T-helper 2 cell treated with Interferon-gamma antibody and Interleukin-4, amounts not matched to agents 5 μg/mL and 100 μg/mL, for 36 hours (primary cell): Measurements from ENCODE around the gene MST1.
"Not testable (repeated sequence)": the region's sequence is repeated elsewhere in the genome, so short reads cannot be mapped to it uniquely, and the experiment has no call there.

Source experiments
- DNase-seq: peaks from one replicate; pipeline ENCODE4 v3.0.0; 2021; ENCODE audit warnings: low spot score
- H3K27ac Mint-ChIP-seq: one replicate; pipeline ENCODE4 v1.8.0; 2021; ENCODE audit warnings: mild to moderate bottlenecking, mixed read lengths
- H3K27me3 Mint-ChIP-seq: one replicate; pipeline ENCODE4 v1.8.0; 2021; ENCODE audit warnings: low read depth, mixed read lengths
- H3K36me3 Mint-ChIP-seq: one replicate; pipeline ENCODE4 v1.8.0; 2021; ENCODE audit warnings: low read depth, mixed read lengths
- H3K4me1 Mint-ChIP-seq: one replicate; pipeline ENCODE4 v1.8.0; 2021; ENCODE audit warnings: low read depth, mixed read lengths
- H3K4me3 Mint-ChIP-seq: one replicate; pipeline ENCODE4 v1.8.0; 2022; ENCODE audit warnings: mild to moderate bottlenecking, moderate library complexity, mixed read lengths
- H3K9me3 Mint-ChIP-seq: one replicate; pipeline ENCODE4 v1.8.0; 2021; ENCODE audit warnings: mixed read lengths

The MST1 gene

GRCh38 chr3:49700453-49701128 lies 11.3 kb upstream of the MST1 start:
- H3K36me3 Mint-ChIP-seq, result peaks cover 5% of the 10 kb centered on the region
- no peaks in the 10 kb centered on the region for H3K9me3 Mint-ChIP-seq
- H3K27ac Mint-ChIP-seq, result no peak overlapping the region
- no peak overlapping the region for H3K4me3 Mint-ChIP-seq
- H3K4me1 Mint-ChIP-seq, result no peaks in the 10 kb centered on the region
- no peak for DNase-seq
- no peaks in the 10 kb centered on the region for H3K27me3 Mint-ChIP-seq

- H3K4me1 Mint-ChIP-seq, result no peaks in the 10 kb centered on the region
- H3K27ac Mint-ChIP-seq, result no peak overlapping the region
Measured at GRCh38 chr3:49700014-49700413, 10.7 kb upstream of the MST1 start.

GRCh38 chr3:49699281-49699979 lies 10.2 kb upstream of the MST1 start:
- no peaks in the 10 kb centered on the region for H3K4me1 Mint-ChIP-seq
- no peak overlapping the region for H3K4me3 Mint-ChIP-seq
- H3K9me3 Mint-ChIP-seq, result no peaks in the 10 kb centered on the region
- H3K36me3 Mint-ChIP-seq, result peaks cover 5% of the 10 kb centered on the region
- H3K27me3 Mint-ChIP-seq, result no peaks in the 10 kb centered on the region
- no peak overlapping the region for H3K27ac Mint-ChIP-seq
- DNase-seq, result no peak

More at GRCh38 chr3:49700014-49700413, 10.7 kb upstream of the MST1 start:
- Mint-ChIP-seq H3K9me3 (no peaks in the 10 kb centered on the region), H3K27me3 (no peaks in the 10 kb centered on the region), H3K4me3 (no peak overlapping the region), H3K36me3 (peaks cover 5% of the 10 kb centered on the region)
- no peak for DNase-seq

- H3K4me1 Mint-ChIP-seq, H3K27ac Mint-ChIP-seq: not testable (repeated sequence)
Measured at GRCh38 chr3:49695350-49696015, 6.2 kb upstream of the MST1 start.

GRCh38 chr3:49694409-49695070 lies 5.3 kb upstream of the MST1 start:
- H3K36me3 Mint-ChIP-seq, H3K4me3 Mint-ChIP-seq, H3K9me3 Mint-ChIP-seq, DNase-seq, H3K27me3 Mint-ChIP-seq, H3K27ac Mint-ChIP-seq: not testable (repeated sequence)
- peaks cover 12% of the 10 kb centered on the region for H3K4me1 Mint-ChIP-seq

More at GRCh38 chr3:49695350-49696015, 6.2 kb upstream of the MST1 start:
- H3K9me3 Mint-ChIP-seq, H3K4me3 Mint-ChIP-seq, H3K27me3 Mint-ChIP-seq, DNase-seq, H3K36me3 Mint-ChIP-seq: not testable (repeated sequence)

- not testable (repeated sequence) for H3K27ac Mint-ChIP-seq, H3K9me3 Mint-ChIP-seq, H3K36me3 Mint-ChIP-seq, DNase-seq, H3K27me3 Mint-ChIP-seq
- Mint-ChIP-seq H3K4me3 (peak overlapping the region; percentile 26), H3K4me1 (peaks cover 17% of the 10 kb centered on the region)
Measured at GRCh38 chr3:49691481-49691880, 2.2 kb upstream of the MST1 start.

- not testable (repeated sequence) for DNase-seq, H3K27ac Mint-ChIP-seq, H3K9me3 Mint-ChIP-seq, H3K27me3 Mint-ChIP-seq, H3K36me3 Mint-ChIP-seq
- H3K4me3 Mint-ChIP-seq, result peak overlapping the region; percentile 98
- peaks cover 17% of the 10 kb centered on the region for H3K4me1 Mint-ChIP-seq
Measured at GRCh38 chr3:49690856-49691255, 1.6 kb upstream of the MST1 start.

GRCh38 chr3:49689908-49690624 lies 792 bp upstream of the MST1 start:
- not testable (repeated sequence) for H3K36me3 Mint-ChIP-seq, DNase-seq, H3K27me3 Mint-ChIP-seq, H3K9me3 Mint-ChIP-seq
- H3K4me1 Mint-ChIP-seq, result peaks cover 17% of the 10 kb centered on the region
- peak overlapping the region; percentile 89 for H3K27ac Mint-ChIP-seq
- H3K4me3 Mint-ChIP-seq, result peak overlapping the region; percentile 98

GRCh38 chr3:49688338-49689045 lies 782 bp downstream of the MST1 start:
- not testable (repeated sequence) for H3K27me3 Mint-ChIP-seq, H3K9me3 Mint-ChIP-seq, DNase-seq, H3K36me3 Mint-ChIP-seq
- Mint-ChIP-seq H3K27ac (peak overlapping the region; percentile 89), H3K4me1 (peaks cover 17% of the 10 kb centered on the region), H3K4me3 (peak overlapping the region; percentile 98)

GRCh38 chr3:49687424-49687795 lies 1.9 kb downstream of the MST1 start:
- not testable (repeated sequence) for DNase-seq, H3K9me3 Mint-ChIP-seq, H3K27ac Mint-ChIP-seq, H3K36me3 Mint-ChIP-seq, H3K27me3 Mint-ChIP-seq
- Mint-ChIP-seq H3K4me1 (peaks cover 17% of the 10 kb centered on the region), H3K4me3 (peak overlapping the region; percentile 26)

- peak; percentile 31 for DNase-seq
- not testable (repeated sequence) for H3K27me3 Mint-ChIP-seq, H3K27ac Mint-ChIP-seq, H3K9me3 Mint-ChIP-seq, H3K36me3 Mint-ChIP-seq, H3K4me3 Mint-ChIP-seq
- peaks cover 17% of the 10 kb centered on the region for H3K4me1 Mint-ChIP-seq
Measured at GRCh38 chr3:49686769-49687423, 2.4 kb downstream of the MST1 start.

GRCh38 chr3:49686346-49686745 lies 2.9 kb downstream of the MST1 start:
- not testable (repeated sequence) for H3K4me3 Mint-ChIP-seq, H3K36me3 Mint-ChIP-seq, H3K27me3 Mint-ChIP-seq, H3K27ac Mint-ChIP-seq, DNase-seq, H3K9me3 Mint-ChIP-seq
- H3K4me1 Mint-ChIP-seq, result peaks cover 17% of the 10 kb centered on the region

GRCh38 chr3:49685846-49686245 lies 3.4 kb downstream of the MST1 start:
- H3K36me3 Mint-ChIP-seq, H3K4me3 Mint-ChIP-seq, DNase-seq, H3K27ac Mint-ChIP-seq, H3K27me3 Mint-ChIP-seq, H3K9me3 Mint-ChIP-seq: not testable (repeated sequence)
- H3K4me1 Mint-ChIP-seq, result peaks cover 15% of the 10 kb centered on the region
